Type B pancreatic cell (in vitro differentiated cells): ENCODE measurements around the gene LILRA1. TPM values are rescaled to one million over a fixed set of nuclear protein-coding genes. Genes with fewer than 3 reads are reported as not detected.

Experiments
- DNase-seq: peaks from one replicate; pipeline ENCODE4 v3.0.0; 2021; ENCODE audit warnings: mixed read lengths; ENCODE audit not compliant: unreplicated experiment; ENCODE audit errors: extremely low spot score
- H3K27ac Mint-ChIP-seq: 2 replicates; pipeline ENCODE4 v1.8.0; 2021; ENCODE audit warnings: mild to moderate bottlenecking, mixed read lengths
- H3K27me3 Mint-ChIP-seq: 2 replicates; pipeline ENCODE4 v1.8.0; 2021; ENCODE audit warnings: mixed read lengths
- H3K36me3 Mint-ChIP-seq: 2 replicates; pipeline ENCODE4 v1.8.0; 2021; ENCODE audit warnings: mixed read lengths
- H3K4me1 Mint-ChIP-seq: one replicate; pipeline ENCODE4 v1.8.0; 2021; ENCODE audit warnings: mixed read lengths; ENCODE audit not compliant: unreplicated experiment
- H3K4me3 Mint-ChIP-seq: 2 replicates; pipeline ENCODE4 v1.8.0; 2021; ENCODE audit warnings: mild to moderate bottlenecking, mixed read lengths
- H3K9me3 Mint-ChIP-seq: 2 replicates; pipeline ENCODE4 v1.8.0; 2021; ENCODE audit warnings: mixed read lengths
- microRNA-seq: library from miRNA; unstranded; fragments of <30 nt; microRNA quantifications from one replicate; pipeline ENCODE4, GENCODE V29; 2020
- total RNA-seq: library from RNA; stranded (reverse); gene quantifications from 2 replicates; pipeline ENCODE4 v1.2.1, GENCODE V29; 2021; ENCODE audit warnings: low replicate concordance
- TF ChIP-seq, protein P1 (sequence below): fragments of 200-600 bp; sonication (generic); conservative IDR thresholded peaks from 2 replicates; pipeline ENCODE4 v1.5.0; 2021; ENCODE audit warnings: antibody characterized with exemption, mild to moderate bottlenecking

The LILRA1 gene
- total RNA-seq, 1 donor from 2014 or later: not detected

DNA sequence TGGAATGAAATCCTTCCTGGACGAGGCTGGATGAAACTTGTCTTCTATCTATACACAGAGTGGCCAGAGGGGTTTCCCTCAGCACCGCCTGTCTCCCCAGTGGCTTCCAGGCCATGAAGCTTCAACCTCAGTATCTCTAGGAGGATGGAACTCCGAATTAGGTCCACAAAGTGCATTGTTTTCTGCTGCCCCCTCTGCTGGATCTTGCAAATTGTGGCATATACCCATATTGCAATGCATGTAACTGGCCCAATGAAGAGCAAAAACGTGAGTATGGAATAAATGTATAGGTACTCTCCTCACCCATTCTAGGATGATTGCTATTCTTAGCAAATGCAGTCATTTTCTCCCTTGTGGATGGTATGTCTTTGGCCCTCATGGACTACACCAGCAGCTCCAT, 54.7 kb downstream of the LILRA1 start:
- no peaks in the 10 kb centered on the region for H3K27me3 Mint-ChIP-seq
- no peaks in the 10 kb centered on the region for H3K36me3 Mint-ChIP-seq
- no peak for DNase-seq
- TF ChIP-seq, protein P1, sequence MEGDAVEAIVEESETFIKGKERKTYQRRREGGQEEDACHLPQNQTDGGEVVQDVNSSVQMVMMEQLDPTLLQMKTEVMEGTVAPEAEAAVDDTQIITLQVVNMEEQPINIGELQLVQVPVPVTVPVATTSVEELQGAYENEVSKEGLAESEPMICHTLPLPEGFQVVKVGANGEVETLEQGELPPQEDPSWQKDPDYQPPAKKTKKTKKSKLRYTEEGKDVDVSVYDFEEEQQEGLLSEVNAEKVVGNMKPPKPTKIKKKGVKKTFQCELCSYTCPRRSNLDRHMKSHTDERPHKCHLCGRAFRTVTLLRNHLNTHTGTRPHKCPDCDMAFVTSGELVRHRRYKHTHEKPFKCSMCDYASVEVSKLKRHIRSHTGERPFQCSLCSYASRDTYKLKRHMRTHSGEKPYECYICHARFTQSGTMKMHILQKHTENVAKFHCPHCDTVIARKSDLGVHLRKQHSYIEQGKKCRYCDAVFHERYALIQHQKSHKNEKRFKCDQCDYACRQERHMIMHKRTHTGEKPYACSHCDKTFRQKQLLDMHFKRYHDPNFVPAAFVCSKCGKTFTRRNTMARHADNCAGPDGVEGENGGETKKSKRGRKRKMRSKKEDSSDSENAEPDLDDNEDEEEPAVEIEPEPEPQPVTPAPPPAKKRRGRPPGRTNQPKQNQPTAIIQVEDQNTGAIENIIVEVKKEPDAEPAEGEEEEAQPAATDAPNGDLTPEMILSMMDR: no peak
- peaks cover 15% of the 10 kb centered on the region for H3K9me3 Mint-ChIP-seq
- H3K4me3 Mint-ChIP-seq: no peak overlapping the region
- no peak overlapping the region for H3K27ac Mint-ChIP-seq
- H3K4me1 Mint-ChIP-seq: no peaks in the 10 kb centered on the region

DNA sequence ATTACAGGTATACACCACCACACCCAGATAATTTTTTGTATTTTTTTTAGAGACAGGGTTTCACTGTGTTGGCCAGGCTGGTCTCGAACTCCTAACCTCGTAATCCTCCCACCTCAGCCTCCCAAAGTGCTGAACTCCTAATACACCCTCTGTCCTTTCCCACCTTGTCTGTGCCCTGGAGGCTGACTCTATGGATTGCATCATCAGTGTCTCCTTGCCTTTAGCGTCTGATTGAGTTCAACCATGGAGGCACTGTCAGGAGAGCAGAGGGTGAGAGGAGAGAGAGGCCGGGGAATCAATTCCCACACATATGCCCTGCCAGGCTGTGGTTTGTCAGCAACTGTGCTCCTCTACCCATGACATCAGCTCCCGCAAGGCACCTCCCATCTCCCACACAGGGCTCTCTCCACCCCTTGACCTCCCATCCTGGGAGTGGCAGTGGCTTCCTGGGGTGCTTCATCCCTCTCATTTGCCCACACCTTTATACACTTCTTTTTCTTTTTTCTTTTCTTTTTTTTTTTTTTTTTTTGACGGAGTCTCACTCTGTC, 56.8 kb downstream of the LILRA1 start:
- Mint-ChIP-seq H3K27me3 (no peaks in the 10 kb centered on the region), H3K9me3 (peaks cover 15% of the 10 kb centered on the region), H3K4me3 (no peak overlapping the region), H3K4me1 (no peaks in the 10 kb centered on the region), H3K36me3 (no peaks in the 10 kb centered on the region), H3K27ac (no peak overlapping the region)
- TF ChIP-seq, protein P1: no peak
- DNase-seq: no peak

Small RNA genes within 50 kb of the gene (microRNA-seq; reads per million reads assigned to microRNA genes)
- gene MIR8061: not detected

Other genes with a start within 250 kb of the LILRA1 start
- gene LAIR1, start 228.7 kb upstream of the LILRA1 start, total RNA-seq: not detected in 2 replicates
- gene TTYH1, start 178.2 kb upstream of the LILRA1 start, total RNA-seq: 8.7 and 50.7 TPM in 2 replicates
- 135 and 196 TPM in 2 replicates for gene LENG8, start 144.4 kb upstream of the LILRA1 start, total RNA-seq
- gene LENG9, start 129.9 kb upstream of the LILRA1 start, total RNA-seq: 3.9 and 4.2 TPM in 2 replicates
- 16.1 and 24.3 TPM in 2 replicates for gene CDC42EP5, start 120.3 kb upstream of the LILRA1 start, total RNA-seq
- gene LAIR2, start 90.8 kb upstream of the LILRA1 start, total RNA-seq: not detected in 2 replicates
- not detected in 2 replicates for gene LILRA2, start 19.8 kb upstream of the LILRA1 start, total RNA-seq
- not detected in 2 replicates for gene LILRB1, start 36.9 kb downstream of the LILRA1 start, total RNA-seq
- gene LILRB4, start 69.4 kb downstream of the LILRA1 start, total RNA-seq: not detected in 2 replicates
- gene KIR3DL3, start 130.8 kb downstream of the LILRA1 start, total RNA-seq: not detected in 2 replicates
- gene KIR2DL3, start 144.9 kb downstream of the LILRA1 start, total RNA-seq: not detected in 2 replicates
- not detected in 2 replicates for gene KIR2DL1, start 176.2 kb downstream of the LILRA1 start, total RNA-seq
- not detected in 2 replicates for gene KIR2DL4, start 210.0 kb downstream of the LILRA1 start, total RNA-seq
- gene KIR3DL1, start 222.8 kb downstream of the LILRA1 start, total RNA-seq: not detected in 2 replicates
- not detected in 2 replicates for gene KIR2DS4, start 239.0 kb downstream of the LILRA1 start, total RNA-seq